ENCODE data around the gene MIDN. TPM values are rescaled to one million over a fixed set of nuclear protein-coding genes. Genes with fewer than 3 reads are reported as not detected.
"Not testable (repeated sequence)": the region's sequence is repeated elsewhere in the genome, so short reads cannot be mapped to it uniquely, and the experiment has no call there.

Gene MIDN
- polyA plus RNA-seq, 4 donors = 28.1 to 106 (median 33.0) TPM

DNA sequence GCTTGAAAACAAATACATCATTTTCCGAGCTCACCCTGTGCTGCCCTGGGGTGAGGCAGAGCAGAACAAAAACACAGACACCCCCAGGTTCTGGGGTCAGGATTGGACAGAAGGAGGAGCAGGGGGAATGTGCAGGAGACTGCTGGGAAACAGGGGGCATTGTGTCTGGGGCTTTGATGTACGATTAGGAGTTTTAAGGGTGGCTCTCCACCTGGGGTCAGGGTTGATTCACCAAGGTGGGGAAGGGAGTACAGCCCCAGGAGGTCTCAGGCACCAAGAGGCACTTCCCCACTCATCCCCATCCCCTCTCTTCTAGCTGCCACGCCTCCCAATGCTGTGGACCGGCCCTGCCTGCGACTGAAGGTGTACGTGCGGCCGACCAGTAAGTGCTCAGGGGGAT lies 49.9 kb downstream of the MIDN start:
- H3K9me3 ChIP-seq (ENCODE audit: control insufficient read depth in 2 of 2, insufficient read depth in 1 of 2, low read depth in 1 of 2, low read length in 1 of 2) = no peaks in the 10 kb centered on the region
- DNase-seq (no peak), FAIRE-seq (no peak)
- peaks cover 0 to 2% (median 0%) of the 10 kb centered on the region in 3 donors for H3K27me3 ChIP-seq (ENCODE audit: control insufficient read depth in 3 of 3, insufficient read depth in 3 of 3, low read length in 3 of 3)
- H3K4me1 ChIP-seq (ENCODE audit: control insufficient read depth in 3 of 3, insufficient read depth in 2 of 3, low read depth in 1 of 3, low read length in 2 of 3) = peaks cover 0 to 18% (median 0%) of the 10 kb centered on the region in 3 donors
- H3K36me3 ChIP-seq (ENCODE audit: control insufficient read depth in 3 of 3, insufficient read depth in 2 of 3, low read depth in 1 of 3, low read length in 3 of 3) = peaks cover 0 to 77% (median 0%) of the 10 kb centered on the region in 3 donors
- 82 to 90% (median 87%) methylated on average over 8 of the region's 8 CpGs for WGBS, 3 donors
- H3K4me3 ChIP-seq (ENCODE audit: low read depth in 1 of 3, low read length in 3 of 3) = no peak overlapping the region
- no peak overlapping the region for H3K27ac ChIP-seq (ENCODE audit: low read depth in 1 of 3, low read length in 2 of 3)

DNA sequence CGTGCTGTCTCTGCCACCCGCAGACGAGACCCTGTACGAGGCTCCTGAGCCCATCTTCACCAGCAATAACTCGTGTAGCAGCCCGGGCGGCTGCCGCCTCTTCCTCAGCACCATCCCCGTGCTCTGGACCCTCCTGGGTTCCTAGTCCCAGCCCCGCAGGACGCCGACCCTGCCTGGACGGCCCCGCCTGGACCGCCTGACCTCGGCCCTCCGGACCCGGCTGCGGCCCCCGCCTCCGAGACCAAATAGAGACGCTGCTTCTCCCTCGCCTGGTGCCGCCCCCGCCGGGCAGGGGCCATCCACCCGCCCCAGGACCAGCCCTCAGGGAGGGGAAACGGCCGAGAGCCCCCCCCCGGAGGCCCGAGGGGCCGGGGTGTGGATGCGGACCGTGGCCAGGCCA lies 51.4 kb downstream of the MIDN start:
- DNase-seq = no peak
- Histone ChIP-seq H3K4me1 (ENCODE audit: control insufficient read depth in 3 of 3, insufficient read depth in 2 of 3, low read depth in 1 of 3, low read length in 2 of 3) (peaks cover 0 to 20% (median 0%) of the 10 kb centered on the region in 3 donors), H3K4me3 (ENCODE audit: low read depth in 1 of 3, low read length in 3 of 3) (no peak overlapping the region), H3K27ac (ENCODE audit: low read depth in 1 of 3, low read length in 2 of 3) (no peak overlapping the region), H3K27me3 (ENCODE audit: control insufficient read depth in 3 of 3, insufficient read depth in 3 of 3, low read length in 3 of 3) (peaks cover 0 to 2% (median 0%) of the 10 kb centered on the region in 3 donors), H3K9me3 (ENCODE audit: control insufficient read depth in 2 of 2, insufficient read depth in 1 of 2, low read depth in 1 of 2, low read length in 1 of 2) (no peaks in the 10 kb centered on the region), H3K36me3 (ENCODE audit: control insufficient read depth in 3 of 3, insufficient read depth in 2 of 3, low read depth in 1 of 3, low read length in 3 of 3) (peaks cover 0 to 62% (median 0%) of the 10 kb centered on the region in 3 donors)
- FAIRE-seq = no peak
- WGBS, 3 donors = 81 to 85% (median 83%) methylated on average over 32 to 34 of the region's 34 CpGs

DNA sequence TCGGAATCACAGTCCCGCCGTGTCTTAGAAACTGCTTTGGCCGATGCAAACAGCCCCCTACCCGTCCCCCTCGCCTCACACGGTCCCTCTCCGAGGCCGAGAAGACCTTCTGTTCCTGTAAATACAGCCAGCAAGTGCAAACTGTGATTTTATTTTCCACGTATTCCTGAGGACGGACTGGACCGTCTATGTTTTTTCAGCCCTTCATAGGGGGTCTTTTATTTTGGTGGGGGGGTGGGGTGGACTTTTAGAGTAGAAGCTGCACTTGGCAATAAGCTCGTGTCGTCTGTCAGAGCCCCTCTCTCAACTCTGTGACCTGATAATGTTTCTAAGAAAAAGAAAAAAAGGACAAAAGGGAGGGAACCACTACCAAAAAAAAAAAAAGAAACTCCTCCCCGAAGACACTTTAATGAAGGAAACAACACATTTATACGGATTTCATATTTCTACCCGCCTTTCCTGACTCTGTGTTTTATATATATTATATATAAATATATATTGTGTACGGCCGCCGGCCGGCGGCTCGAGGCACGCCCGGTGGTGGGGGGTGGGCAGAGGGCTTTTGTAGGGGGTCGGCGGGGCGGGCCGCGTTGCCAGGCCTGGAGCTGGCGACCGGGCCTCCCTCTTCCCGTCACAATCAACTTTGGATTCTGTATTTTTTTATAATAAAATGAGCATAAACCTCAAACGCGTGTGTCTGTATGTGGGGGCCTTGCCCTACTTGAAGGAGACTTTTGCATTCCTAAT lies 52.5 kb downstream of the MIDN start:
- DNase-seq = no peak

DNA sequence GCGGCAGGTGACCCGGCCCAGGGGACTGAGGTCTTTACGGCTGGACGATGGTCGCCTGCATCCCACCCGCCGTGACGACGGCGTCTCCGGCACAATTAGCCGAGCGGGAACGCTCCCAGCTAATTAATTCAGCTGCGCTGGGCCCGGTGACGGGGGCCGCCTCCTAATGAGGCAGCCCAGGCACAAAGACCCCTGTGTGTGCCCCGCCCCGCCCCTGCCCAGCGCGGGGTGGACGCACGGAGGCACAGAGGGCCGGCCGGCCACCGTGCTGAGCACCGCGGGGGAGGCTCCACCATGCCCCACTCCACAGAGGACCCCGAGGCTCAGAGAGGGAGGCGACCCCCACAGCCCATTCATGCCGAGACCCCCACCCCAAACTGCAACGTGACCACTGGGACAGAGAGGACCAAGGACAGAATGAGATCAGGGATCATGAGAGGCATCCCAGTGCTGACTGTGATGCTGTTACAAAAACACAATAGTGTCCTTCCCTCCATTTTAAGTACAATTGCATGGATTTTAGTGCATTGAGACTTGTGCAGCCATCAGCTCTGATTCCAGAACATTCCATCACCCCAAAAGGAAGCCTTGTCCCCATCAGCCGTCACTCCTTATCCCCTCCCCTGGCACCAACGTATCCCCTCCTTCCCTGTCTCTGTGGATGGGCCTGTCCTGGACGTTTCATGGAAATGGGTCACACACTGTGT lies 54.3 kb downstream of the MIDN start:
- H3K4me1 ChIP-seq (ENCODE audit: control insufficient read depth in 3 of 3, insufficient read depth in 2 of 3, low read depth in 1 of 3, low read length in 2 of 3) = peaks cover 0 to 14% (median 0%) of the 10 kb centered on the region in 3 donors
- H3K9me3 ChIP-seq (ENCODE audit: control insufficient read depth in 2 of 2, insufficient read depth in 1 of 2, low read depth in 1 of 2, low read length in 1 of 2) = no peaks in the 10 kb centered on the region
- 80 to 86% (median 83%) methylated on average over 29 to 36 of the region's 36 CpGs for WGBS, 3 donors
- no peak overlapping the region for H3K27ac ChIP-seq (ENCODE audit: low read depth in 1 of 3, low read length in 2 of 3)
- H3K36me3 ChIP-seq (ENCODE audit: control insufficient read depth in 3 of 3, insufficient read depth in 2 of 3, low read depth in 1 of 3, low read length in 3 of 3) = peaks cover 0 to 38% (median 0%) of the 10 kb centered on the region in 3 donors
- FAIRE-seq (no peak), DNase-seq (no peak)
- H3K4me3 ChIP-seq (ENCODE audit: low read depth in 1 of 3, low read length in 3 of 3) = no peak overlapping the region
- no peaks in the 10 kb centered on the region for H3K27me3 ChIP-seq (ENCODE audit: control insufficient read depth in 3 of 3, insufficient read depth in 3 of 3, low read length in 3 of 3)

More for the DNA sequence above, 52.5 kb downstream of the MIDN start:
- no peaks in the 10 kb centered on the region for H3K27me3 ChIP-seq (ENCODE audit: control insufficient read depth in 3 of 3, insufficient read depth in 3 of 3, low read length in 3 of 3)
- H3K4me1 ChIP-seq (ENCODE audit: control insufficient read depth in 3 of 3, insufficient read depth in 2 of 3, low read depth in 1 of 3, low read length in 2 of 3) = peaks cover 0 to 14% (median 0%) of the 10 kb centered on the region in 3 donors
- WGBS, 3 donors = 86 to 89% (median 87%) methylated on average over 35 of the region's 35 CpGs
- H3K27ac ChIP-seq (ENCODE audit: low read depth in 1 of 3, low read length in 2 of 3) = no peak overlapping the region
- H3K36me3 ChIP-seq (ENCODE audit: control insufficient read depth in 3 of 3, insufficient read depth in 2 of 3, low read depth in 1 of 3, low read length in 3 of 3) = peaks cover 0 to 55% (median 0%) of the 10 kb centered on the region in 3 donors
- no peaks in the 10 kb centered on the region for H3K9me3 ChIP-seq (ENCODE audit: control insufficient read depth in 2 of 2, insufficient read depth in 1 of 2, low read depth in 1 of 2, low read length in 1 of 2)
- FAIRE-seq = no peak
- H3K4me3 ChIP-seq (ENCODE audit: low read depth in 1 of 3, low read length in 3 of 3) = no peak overlapping the region

DNA sequence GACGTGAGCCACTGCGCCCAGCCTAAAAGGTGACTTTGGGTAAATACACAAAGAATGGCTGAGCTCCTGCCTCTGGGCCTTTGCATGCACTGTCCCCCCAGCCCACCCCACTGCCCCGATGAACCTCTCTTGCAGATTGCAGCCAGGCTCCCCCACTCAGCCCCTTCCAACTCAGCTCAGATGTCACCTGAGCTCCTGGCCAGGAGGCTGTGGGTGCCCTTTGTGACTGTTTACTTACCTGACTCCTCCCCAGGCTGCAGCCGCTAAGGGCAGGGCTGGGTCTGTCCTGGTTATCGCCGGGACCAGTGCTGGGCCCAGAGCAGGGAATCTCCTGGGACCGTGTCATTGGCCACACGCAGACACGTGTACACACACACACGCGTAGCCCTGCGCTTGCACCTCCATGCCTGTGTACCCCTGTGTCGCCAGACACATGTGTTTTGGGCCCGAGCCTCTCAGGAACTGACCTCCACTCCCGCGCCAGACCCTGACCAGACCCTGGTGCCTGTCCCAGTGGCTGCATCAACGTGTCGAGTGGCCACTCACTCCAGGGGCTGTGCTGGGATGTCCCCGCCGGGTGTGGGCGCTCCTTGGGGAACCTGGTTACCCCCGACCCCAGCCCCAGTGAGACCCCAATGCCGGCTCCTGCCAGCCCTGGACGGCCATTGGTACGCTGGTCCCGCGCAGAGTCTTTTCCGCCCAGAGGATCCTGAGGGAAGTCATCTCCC lies 56.0 kb downstream of the MIDN start:
- Histone ChIP-seq H3K27me3 (ENCODE audit: control insufficient read depth in 3 of 3, insufficient read depth in 3 of 3, low read length in 3 of 3) (no peaks in the 10 kb centered on the region), H3K9me3 (ENCODE audit: control insufficient read depth in 2 of 2, insufficient read depth in 1 of 2, low read depth in 1 of 2, low read length in 1 of 2) (no peaks in the 10 kb centered on the region), H3K27ac (ENCODE audit: low read depth in 1 of 3, low read length in 2 of 3) (peak overlapping the region in 1 of 3 donors; percentile 54), H3K4me3 (ENCODE audit: low read depth in 1 of 3, low read length in 3 of 3) (no peak overlapping the region), H3K4me1 (ENCODE audit: control insufficient read depth in 3 of 3, insufficient read depth in 2 of 3, low read depth in 1 of 3, low read length in 2 of 3) (peaks cover 0 to 14% (median 0%) of the 10 kb centered on the region in 3 donors), H3K36me3 (ENCODE audit: control insufficient read depth in 3 of 3, insufficient read depth in 2 of 3, low read depth in 1 of 3, low read length in 3 of 3) (peaks cover 0 to 24% (median 0%) of the 10 kb centered on the region in 3 donors)
- DNase-seq = peak; percentile 86 to 87
- 47 to 74% (median 50%) methylated on average over 28 of the region's 28 CpGs for WGBS, 3 donors
- FAIRE-seq = no peak

GRCh38 chr19:1305354-1305753 lies 57.0 kb downstream of the MIDN start:
- not testable (repeated sequence) for H3K4me3 ChIP-seq (ENCODE audit: low read depth in 1 of 3, low read length in 3 of 3)

DNA sequence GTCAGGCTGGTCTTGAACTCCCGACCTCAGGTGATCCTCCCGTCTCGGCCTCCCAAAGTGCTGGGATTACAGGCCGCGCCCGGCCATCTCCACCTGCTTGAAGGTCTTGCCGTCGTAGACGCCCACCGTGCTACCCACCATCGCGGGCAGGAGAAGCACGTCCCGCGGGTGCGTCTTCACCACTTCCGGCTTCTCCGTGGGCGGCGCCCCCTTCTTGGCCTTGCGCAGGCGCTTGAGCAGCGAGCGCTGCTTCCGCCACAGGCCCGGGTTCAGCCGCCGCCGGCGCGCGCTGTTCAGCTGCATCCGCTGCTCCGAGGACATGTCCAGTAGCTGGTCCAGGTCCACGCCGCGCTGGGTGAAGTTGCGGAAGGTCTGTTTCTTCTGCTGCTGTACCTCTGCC lies 58.9 kb downstream of the MIDN start:
- no peak for FAIRE-seq

More at GRCh38 chr19:1305354-1305753, 57.0 kb downstream of the MIDN start:
- Histone ChIP-seq H3K36me3 (ENCODE audit: control insufficient read depth in 3 of 3, insufficient read depth in 2 of 3, low read depth in 1 of 3, low read length in 3 of 3) (peaks cover 0 to 14% (median 0%) of the 10 kb centered on the region in 3 donors), H3K4me1 (ENCODE audit: control insufficient read depth in 3 of 3, insufficient read depth in 2 of 3, low read depth in 1 of 3, low read length in 2 of 3) (peaks cover 0 to 14% (median 0%) of the 10 kb centered on the region in 3 donors)
- H3K27ac ChIP-seq (ENCODE audit: low read depth in 1 of 3, low read length in 2 of 3); H3K9me3 ChIP-seq (ENCODE audit: control insufficient read depth in 2 of 2, insufficient read depth in 1 of 2, low read depth in 1 of 2, low read length in 1 of 2); FAIRE-seq; DNase-seq; H3K27me3 ChIP-seq (ENCODE audit: control insufficient read depth in 3 of 3, insufficient read depth in 3 of 3, low read length in 3 of 3): not testable (repeated sequence)
- 82 to 85% (median 84%) methylated on average over 9 of the region's 9 CpGs for WGBS, 3 donors

DNA sequence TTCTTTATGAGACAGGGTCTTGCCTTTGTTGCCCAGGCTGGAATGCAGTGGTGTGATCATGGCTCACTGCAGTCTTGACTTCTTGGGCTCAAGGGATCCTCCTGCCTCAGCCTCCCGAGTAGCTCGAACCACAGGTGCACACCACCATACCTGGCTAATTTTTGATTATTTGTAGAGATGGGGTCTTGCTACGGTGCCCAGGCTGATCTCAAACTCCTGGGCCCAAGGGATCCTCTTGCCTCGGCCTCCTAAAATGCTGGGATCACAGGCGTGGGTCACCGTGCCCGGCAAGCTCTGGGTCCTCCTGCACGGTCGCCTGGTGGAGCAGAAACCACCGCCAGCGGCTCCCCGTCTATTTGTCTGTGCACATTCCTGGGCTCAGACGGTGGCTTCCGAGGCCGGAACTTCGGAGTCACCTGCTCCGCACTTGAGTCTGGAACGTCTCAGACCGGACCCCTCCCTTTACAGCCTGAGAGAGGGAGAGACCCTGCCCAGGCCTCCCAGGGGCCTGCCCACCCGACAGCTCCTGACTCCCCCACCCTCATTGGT lies 59.4 kb downstream of the MIDN start:
- Histone ChIP-seq H3K36me3 (ENCODE audit: control insufficient read depth in 3 of 3, insufficient read depth in 2 of 3, low read depth in 1 of 3, low read length in 3 of 3) (no peaks in the 10 kb centered on the region), H3K9me3 (ENCODE audit: control insufficient read depth in 2 of 2, insufficient read depth in 1 of 2, low read depth in 1 of 2, low read length in 1 of 2) (no peaks in the 10 kb centered on the region), H3K4me1 (ENCODE audit: control insufficient read depth in 3 of 3, insufficient read depth in 2 of 3, low read depth in 1 of 3, low read length in 2 of 3) (peaks cover 0 to 14% (median 0%) of the 10 kb centered on the region in 3 donors), H3K27ac (ENCODE audit: low read depth in 1 of 3, low read length in 2 of 3) (no peak overlapping the region), H3K4me3 (ENCODE audit: low read depth in 1 of 3, low read length in 3 of 3) (no peak overlapping the region), H3K27me3 (ENCODE audit: control insufficient read depth in 3 of 3, insufficient read depth in 3 of 3, low read length in 3 of 3) (peaks cover 0 to 2% (median 0%) of the 10 kb centered on the region in 3 donors)
- 89 to 94% (median 93%) methylated on average over 20 of the region's 20 CpGs for WGBS, 3 donors
- DNase-seq (no peak), FAIRE-seq (no peak)

More for the DNA sequence above, 58.9 kb downstream of the MIDN start:
- H3K27me3 ChIP-seq (ENCODE audit: control insufficient read depth in 3 of 3, insufficient read depth in 3 of 3, low read length in 3 of 3) = peaks cover 0 to 2% (median 0%) of the 10 kb centered on the region in 3 donors
- no peaks in the 10 kb centered on the region for H3K9me3 ChIP-seq (ENCODE audit: control insufficient read depth in 2 of 2, insufficient read depth in 1 of 2, low read depth in 1 of 2, low read length in 1 of 2)
- no peak overlapping the region for H3K27ac ChIP-seq (ENCODE audit: low read depth in 1 of 3, low read length in 2 of 3)
- DNase-seq = no peak
- no peak overlapping the region for H3K4me3 ChIP-seq (ENCODE audit: low read depth in 1 of 3, low read length in 3 of 3)
- 91 to 94% (median 94%) methylated on average over 31 to 38 of the region's 38 CpGs for WGBS, 3 donors
- no peaks in the 10 kb centered on the region for H3K36me3 ChIP-seq (ENCODE audit: control insufficient read depth in 3 of 3, insufficient read depth in 2 of 3, low read depth in 1 of 3, low read length in 3 of 3)
- H3K4me1 ChIP-seq (ENCODE audit: control insufficient read depth in 3 of 3, insufficient read depth in 2 of 3, low read depth in 1 of 3, low read length in 2 of 3) = peaks cover 0 to 14% (median 0%) of the 10 kb centered on the region in 3 donors
